PFSK-1 (cell line): Measurements from ENCODE around the gene CASQ2.

Source experiments
- FOXP2 ChIP-seq: optimal IDR thresholded peaks from 2 replicates; pipeline ENCODE3; 2011; ENCODE audit warnings: borderline replicate concordance, control low read depth, inconsistent platforms; ENCODE audit not compliant: insufficient read depth; ENCODE audit errors: extremely low read length, extremely low read depth
- POLR2AphosphoS5 ChIP-seq: IDR thresholded peaks from 2 replicates; pipeline ENCODE4 v1.6.1; 2012; ENCODE audit warnings: low read depth, mild to moderate bottlenecking, control low read depth, low read length, moderate library complexity
- REST ChIP-seq, 2 experiments: IDR thresholded peaks; 2 replicates each; pipeline versions ENCODE4 v1.6.1 to v1.8.0; 2011 to 2012; ENCODE audit warnings: low read depth in 2 of 2, low read length in 2 of 2, control low read depth in 1 of 2, inconsistent platforms in 1 of 2, mild to moderate bottlenecking in 1 of 2, moderate library complexity in 1 of 2; ENCODE audit not compliant: insufficient read depth in 1 of 2
- SIN3A ChIP-seq: IDR thresholded peaks from 2 replicates; pipeline ENCODE4 v1.6.1; 2012; ENCODE audit warnings: mild to moderate bottlenecking, low read length, moderate library complexity, borderline replicate concordance; ENCODE audit not compliant: insufficient read depth
- TAF1 ChIP-seq: IDR thresholded peaks from 2 replicates; pipeline ENCODE4 v1.6.1; 2012; ENCODE audit warnings: low read length, control low read depth, borderline replicate concordance; ENCODE audit not compliant: insufficient read depth

Gene CASQ2

GRCh38 chr1:115676498-115677181 is 91.9 kb downstream of the CASQ2 start:
- TF ChIP-seq POLR2AphosphoS5 (no peak), REST (IDR thresholded peaks at IDR 0.05; ENCODE audit: insufficient read depth in 1 of 2, low read depth in 2 of 2, low read length in 2 of 2) (no peak), SIN3A (no peak), FOXP2 (no peak), TAF1 (no peak)

GRCh38 chr1:115672224-115673009 is 96.1 kb downstream of the CASQ2 start:
- no peak for TF ChIP-seq REST (IDR thresholded peaks at IDR 0.05; ENCODE audit: insufficient read depth in 1 of 2, low read depth in 2 of 2, low read length in 2 of 2)
- TF ChIP-seq FOXP2: no peak
- TF ChIP-seq TAF1: no peak
- no peak for TF ChIP-seq POLR2AphosphoS5
- TF ChIP-seq SIN3A: no peak

GRCh38 chr1:115671176-115671934 is 97.2 kb downstream of the CASQ2 start:
- TF ChIP-seq REST (IDR thresholded peaks at IDR 0.05; ENCODE audit: insufficient read depth in 1 of 2, low read depth in 2 of 2, low read length in 2 of 2): no peak
- TF ChIP-seq POLR2AphosphoS5: no peak
- no peak for TF ChIP-seq FOXP2
- TF ChIP-seq SIN3A: no peak
- no peak for TF ChIP-seq TAF1

- no peak for TF ChIP-seq TAF1
- TF ChIP-seq POLR2AphosphoS5: no peak
- TF ChIP-seq REST (IDR thresholded peaks at IDR 0.05; ENCODE audit: insufficient read depth in 1 of 2, low read depth in 2 of 2, low read length in 2 of 2): no peak
- no peak for TF ChIP-seq SIN3A
- no peak for TF ChIP-seq FOXP2
These were observed 97.9 kb downstream of the CASQ2 start for GRCh38 chr1:115670476-115671175.
